ENCODE results near the gene MAP3K4.

GRCh38 chr6:161166176-161166575, 174.6 kb downstream of the MAP3K4 start:
- TF ChIP-seq TAF1 (IDR thresholded peaks at IDR 0.05; ENCODE audit: low read depth, low read length) (no peak), POLR2A (IDR thresholded peaks at IDR 0.05; ENCODE audit: low read depth, low read length) (no peak), POLR2AphosphoS5 (IDR thresholded peaks at IDR 0.05; ENCODE audit: low read depth, low read length) (no peak), PAX5 (IDR thresholded peaks at IDR 0.05; ENCODE audit: insufficient read depth, low read length, severe bottlenecking) (no peak), SPI1 (IDR thresholded peaks at IDR 0.05; ENCODE audit: low read depth, low read length) (no peak)
